OCI-LY7 (cell line): ENCODE measurements around the gene ACSS3. TPM values are rescaled to one million over a fixed set of nuclear protein-coding genes. Genes with fewer than 3 reads are reported as not detected.

Experiments used
- BruUV-seq: library from RNA; stranded (reverse); fragments of 400-500 nt; replicated peaks from 2 replicates; lab custom pipeline; 2021; lab: Mats Ljungman, UMichigan
- CTCF ChIA-PET: fragments of 300-600 bp; sonication (Branson Sonifier 250); formaldehyde crosslinking; loops from one replicate; lab custom pipeline; 2022; ENCODE audit warnings: antibody characterized with exemption; ENCODE audit not compliant: unreplicated experiment; lab: Charles Lee
- POLR2A ChIA-PET: fragments of 300-600 bp; sonication (Branson Sonifier 250); formaldehyde crosslinking; loops from one replicate; lab custom pipeline; 2022; ENCODE audit warnings: antibody characterized with exemption; lab: Charles Lee
- DNase-seq: peaks from one replicate; pipeline ENCODE4 v3.0.0-alpha.2; 2015; ENCODE audit warnings: low spot score
- H2AFZ ChIP-seq: fragments of 200-600 bp; sonication (generic), shearing (Covaris generic); 2 replicates; pipeline ENCODE4 v1.6.1; 2014; ENCODE audit warnings: mild to moderate bottlenecking, antibody characterized with exemption, low read length, moderate library complexity
- H3K27ac ChIP-seq: fragments of 200-600 bp; sonication (generic); 2 replicates; pipeline ENCODE4 v1.5.1; 2014; ENCODE audit warnings: mixed run types, low read depth, mild to moderate bottlenecking, moderate library complexity, low read length, inconsistent platforms; ENCODE audit not compliant: poor library complexity, severe bottlenecking
- H3K36me3 ChIP-seq: fragments of 200-600 bp; sonication (generic); 2 replicates; pipeline ENCODE4 v1.6.1; 2014; ENCODE audit warnings: mild to moderate bottlenecking, antibody characterized with exemption, low read length, moderate library complexity, mixed read lengths; ENCODE audit not compliant: insufficient read depth
- H3K4me1 ChIP-seq: fragments of 200-600 bp; sonication (generic); 2 replicates; pipeline ENCODE4 v1.5.1; 2014; ENCODE audit warnings: mild to moderate bottlenecking, low read length; ENCODE audit not compliant: insufficient read depth, poor library complexity, severe bottlenecking
- H3K4me2 ChIP-seq: fragments of 200-600 bp; sonication (generic); 2 replicates; pipeline ENCODE4 v1.6.1; 2014; ENCODE audit warnings: mild to moderate bottlenecking, low read length
- H3K4me3 ChIP-seq: fragments of 200-600 bp; sonication (generic); 2 replicates; pipeline ENCODE4 v1.5.1; 2014; ENCODE audit warnings: mild to moderate bottlenecking, low read depth, low read length; ENCODE audit not compliant: poor library complexity, severe bottlenecking
- H3K79me2 ChIP-seq: fragments of 200-600 bp; sonication (generic); 2 replicates; pipeline ENCODE4 v1.6.1; 2016; ENCODE audit warnings: low read depth, mild to moderate bottlenecking, low read length, moderate library complexity, mixed read lengths; ENCODE audit not compliant: insufficient read depth
- H3K9me2 ChIP-seq: fragments of 200-600 bp; sonication (generic); 2 replicates; pipeline ENCODE4 v1.6.1; 2016; ENCODE audit warnings: mild to moderate bottlenecking, low read length, mixed read lengths; ENCODE audit not compliant: insufficient read depth
- H3K9me3 ChIP-seq: fragments of 200-600 bp; sonication (generic); 2 replicates; pipeline ENCODE4 v1.6.1; 2014; ENCODE audit warnings: mild to moderate bottlenecking, mixed run types, low read length, mixed read lengths
- H4K20me1 ChIP-seq: fragments of 200-600 bp; sonication (generic); 2 replicates; pipeline ENCODE4 v1.6.1; 2014; ENCODE audit warnings: mild to moderate bottlenecking, antibody characterized with exemption, low read length, moderate library complexity, mixed read lengths; ENCODE audit not compliant: insufficient read depth
- EZH2phosphoT487 ChIP-seq: fragments of 200-600 bp; sonication (generic); IDR thresholded peaks from 2 replicates; pipeline ENCODE4 v1.6.1; 2018; ENCODE audit warnings: low read depth, borderline replicate concordance, mild to moderate bottlenecking, mixed run types, antibody characterized with exemption, low read length, moderate library complexity, mixed read lengths
- intact Hi-C: fragments of 100-400 bp; cut with micrococcal nuclease; formaldehyde crosslinking; loops from one replicate; pipeline ENCODE4 v1.10.0; 2022; ENCODE audit not compliant: unreplicated experiment
- total RNA-seq, 2 experiments: library from RNA; depleted of rRNA in 1 of 2; stranded (reverse); fragments of >200 nt in 1 of 2; shearing (Covaris generic) in 1 of 2; gene quantifications; 2 replicates each; pipeline ENCODE4 v1.2.3, GENCODE V29; 2014 to 2022
- TF ChIP-seq, protein P1 (sequence below): fragments of 200-600 bp; sonication (generic); conservative IDR thresholded peaks from 2 replicates; pipeline ENCODE4 v1.5.1; 2014; ENCODE audit warnings: mild to moderate bottlenecking, antibody characterized with exemption, low read length, moderate library complexity, mixed read lengths

Gene ACSS3
- total RNA-seq, 2 experiments from 2014 or later: not detected

DNA sequence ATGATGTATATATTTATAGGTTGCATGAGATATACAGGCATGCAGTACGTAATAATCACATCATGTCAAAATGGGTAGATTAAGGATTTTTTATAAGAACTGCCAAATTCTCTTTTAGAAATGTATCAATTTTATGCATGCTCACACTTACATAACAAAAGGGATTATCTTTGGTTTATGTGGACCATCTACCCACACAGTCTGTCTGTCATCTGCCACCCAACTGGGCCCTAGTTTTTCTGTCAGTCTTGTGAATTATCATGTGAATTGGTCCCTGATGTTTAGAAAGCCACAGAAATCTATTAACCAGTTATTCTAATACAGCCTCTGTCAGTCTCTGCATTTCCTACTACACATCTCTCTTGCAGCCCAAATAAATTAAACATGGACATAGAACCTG, 133.4 kb downstream of the ACSS3 start:
- no peak for TF ChIP-seq EZH2phosphoT487
- TF ChIP-seq, protein P1, sequence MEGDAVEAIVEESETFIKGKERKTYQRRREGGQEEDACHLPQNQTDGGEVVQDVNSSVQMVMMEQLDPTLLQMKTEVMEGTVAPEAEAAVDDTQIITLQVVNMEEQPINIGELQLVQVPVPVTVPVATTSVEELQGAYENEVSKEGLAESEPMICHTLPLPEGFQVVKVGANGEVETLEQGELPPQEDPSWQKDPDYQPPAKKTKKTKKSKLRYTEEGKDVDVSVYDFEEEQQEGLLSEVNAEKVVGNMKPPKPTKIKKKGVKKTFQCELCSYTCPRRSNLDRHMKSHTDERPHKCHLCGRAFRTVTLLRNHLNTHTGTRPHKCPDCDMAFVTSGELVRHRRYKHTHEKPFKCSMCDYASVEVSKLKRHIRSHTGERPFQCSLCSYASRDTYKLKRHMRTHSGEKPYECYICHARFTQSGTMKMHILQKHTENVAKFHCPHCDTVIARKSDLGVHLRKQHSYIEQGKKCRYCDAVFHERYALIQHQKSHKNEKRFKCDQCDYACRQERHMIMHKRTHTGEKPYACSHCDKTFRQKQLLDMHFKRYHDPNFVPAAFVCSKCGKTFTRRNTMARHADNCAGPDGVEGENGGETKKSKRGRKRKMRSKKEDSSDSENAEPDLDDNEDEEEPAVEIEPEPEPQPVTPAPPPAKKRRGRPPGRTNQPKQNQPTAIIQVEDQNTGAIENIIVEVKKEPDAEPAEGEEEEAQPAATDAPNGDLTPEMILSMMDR: no peak
- Histone ChIP-seq H3K9me3 (no peaks in the 10 kb centered on the region), H3K4me1 (no peaks in the 10 kb centered on the region), H3K27ac (no peak overlapping the region), H3K4me3 (no peak overlapping the region), H4K20me1 (no peaks in the 10 kb centered on the region), H2AFZ (no peak overlapping the region), H3K9me2 (no peaks in the 10 kb centered on the region), H3K79me2 (no peaks in the 10 kb centered on the region), H3K36me3 (no peaks in the 10 kb centered on the region), H3K4me2 (no peak overlapping the region)
- POLR2A ChIA-PET: no interaction called here
- BruUV-seq: no TSS peak
- CTCF ChIA-PET: no interaction called here
- intact Hi-C loops: no loop called here
- no peak for DNase-seq

DNA sequence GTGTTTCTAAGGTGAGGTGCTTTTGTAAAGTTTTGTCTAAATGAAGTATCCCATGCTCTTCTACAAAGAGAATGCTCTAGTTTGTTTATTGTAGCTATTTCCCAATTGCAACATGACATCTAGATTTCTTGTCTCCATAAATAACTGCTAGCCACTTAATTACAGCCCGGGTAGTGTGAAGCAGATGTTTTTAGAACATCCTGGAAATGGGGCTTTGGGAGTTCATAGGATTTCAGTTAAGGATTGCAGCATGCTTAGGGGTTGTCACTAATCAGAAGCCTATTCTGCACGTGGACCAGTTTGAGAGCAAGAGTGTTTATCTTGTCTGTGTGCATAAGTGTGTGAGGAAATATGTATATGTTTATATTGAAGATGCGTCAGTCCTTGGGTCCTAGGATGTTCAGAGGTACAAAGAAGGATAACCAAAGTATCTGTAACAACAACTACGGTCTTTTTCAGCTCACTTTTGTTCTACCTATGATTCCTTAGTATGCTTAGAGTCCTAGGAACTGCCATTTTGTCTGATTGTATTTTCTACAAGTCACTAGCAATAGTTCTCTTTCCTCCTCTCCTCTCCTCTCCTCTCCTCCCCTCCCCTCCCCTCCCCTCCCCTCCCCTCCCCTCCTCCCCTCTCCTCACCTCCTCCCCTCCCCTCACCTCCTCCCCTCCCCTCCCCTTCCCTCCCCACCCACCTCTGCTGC, 135.3 kb downstream of the ACSS3 start:
- no peak for DNase-seq
- Histone ChIP-seq H3K4me1 (no peaks in the 10 kb centered on the region), H3K9me2 (no peaks in the 10 kb centered on the region), H3K27ac (no peak overlapping the region), H3K4me2 (no peak overlapping the region), H3K4me3 (no peak overlapping the region), H3K9me3 (no peaks in the 10 kb centered on the region), H3K36me3 (no peaks in the 10 kb centered on the region), H4K20me1 (no peaks in the 10 kb centered on the region), H3K79me2 (no peaks in the 10 kb centered on the region), H2AFZ (no peak overlapping the region)
- BruUV-seq: no TSS peak
- POLR2A ChIA-PET: no interaction called here
- TF ChIP-seq, protein P1: no peak
- TF ChIP-seq EZH2phosphoT487: no peak
- intact Hi-C loops: no loop called here
- CTCF ChIA-PET: no interaction called here

DNA sequence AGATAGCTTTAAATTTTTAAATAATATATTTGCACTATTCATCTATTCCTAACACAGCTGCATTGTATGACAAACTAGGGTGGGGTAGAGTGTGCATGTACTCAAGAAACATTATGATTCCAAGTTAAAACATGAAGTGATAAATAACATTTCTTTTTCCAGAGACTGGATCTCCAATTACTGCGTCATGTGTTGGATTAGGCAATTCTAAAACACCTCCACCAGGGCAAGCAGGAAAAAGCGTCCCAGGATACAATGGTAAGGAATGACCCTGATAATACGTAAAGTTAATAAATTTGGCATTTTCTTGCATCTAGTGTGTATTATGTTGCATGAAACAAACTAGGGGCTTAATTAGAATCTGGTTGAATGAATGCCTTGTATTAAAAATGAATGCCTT, 138.9 kb downstream of the ACSS3 start:
- CTCF ChIA-PET: no interaction called here

More for the DNA sequence above, 138.9 kb downstream of the ACSS3 start:
- DNase-seq: no peak
- H3K4me3 ChIP-seq: no peak overlapping the region
- BruUV-seq: no TSS peak
- no peak for TF ChIP-seq EZH2phosphoT487
- TF ChIP-seq, protein P1: no peak
- no peaks in the 10 kb centered on the region for H4K20me1 ChIP-seq
- H3K9me2 ChIP-seq: no peaks in the 10 kb centered on the region
- H3K4me2 ChIP-seq: no peak overlapping the region
- H3K36me3 ChIP-seq: no peaks in the 10 kb centered on the region
- intact Hi-C loops: no loop called here
- no peaks in the 10 kb centered on the region for H3K79me2 ChIP-seq
- H3K27ac ChIP-seq: no peak overlapping the region
- no peaks in the 10 kb centered on the region for H3K9me3 ChIP-seq
- no peak overlapping the region for H2AFZ ChIP-seq
- POLR2A ChIA-PET: no interaction called here
- no peaks in the 10 kb centered on the region for H3K4me1 ChIP-seq
